Activated naive CD4-positive, alpha-beta T cell treated with anti-CD3 and anti-CD28 coated beads, Interleukin-2, amount 10 ng/mL, durations not matched to agents 7 days and 5 days (primary cell): ENCODE measurements around the gene CYREN.
A peak's percentile ranks its signal among the peaks of the same experiment; 100 is the strongest.

Source experiments
- CTCF ChIA-PET: fragments of 350-600 bp; sonication (Branson Sonifier 250); formaldehyde crosslinking; loops from one replicate; lab custom pipeline; 2021; ENCODE audit warnings: antibody characterized with exemption; lab: Charles Lee
- DNase-seq: peaks from one replicate; pipeline ENCODE4 v3.0.0-alpha.2; 2020
- H3K27ac Mint-ChIP-seq: one replicate; pipeline ENCODE4 v1.8.0; 2021; ENCODE audit warnings: mild to moderate bottlenecking, moderate library complexity, mixed read lengths
- H3K27me3 Mint-ChIP-seq: one replicate; pipeline ENCODE4 v1.8.0; 2021; ENCODE audit warnings: mild to moderate bottlenecking, mixed read lengths
- H3K36me3 Mint-ChIP-seq: one replicate; pipeline ENCODE4 v1.8.0; 2021; ENCODE audit warnings: mixed read lengths
- H3K4me1 Mint-ChIP-seq: one replicate; pipeline ENCODE4 v1.8.0; 2021; ENCODE audit warnings: mixed read lengths
- H3K4me3 Mint-ChIP-seq: one replicate; pipeline ENCODE4 v1.8.0; 2021; ENCODE audit warnings: mild to moderate bottlenecking, moderate library complexity, mixed read lengths
- H3K9me3 Mint-ChIP-seq: one replicate; pipeline ENCODE4 v1.8.0; 2021; ENCODE audit warnings: mixed read lengths

The CYREN gene

DNA sequence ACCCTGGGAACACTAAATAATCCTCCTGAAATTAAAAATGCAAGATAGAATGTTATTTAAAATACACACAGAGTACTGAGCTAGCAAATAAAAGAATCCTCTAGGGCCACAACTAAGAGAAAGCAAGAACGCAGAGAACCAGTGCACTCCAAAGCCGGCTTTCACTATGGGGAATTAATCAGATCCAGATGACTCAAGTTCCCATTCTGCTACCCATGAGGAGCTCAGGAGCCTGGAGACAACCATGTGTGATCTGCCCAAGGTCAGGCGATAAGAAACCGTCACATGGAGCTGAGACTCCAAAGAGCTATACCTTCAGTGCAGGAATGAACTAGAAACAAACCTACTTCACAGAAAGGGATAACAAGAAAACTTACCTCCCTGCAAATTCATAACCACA is 19.5 kb upstream of the CYREN start:
- Mint-ChIP-seq H3K4me3 (no peak overlapping the region), H3K4me1 (no peaks in the 10 kb centered on the region), H3K27ac (no peak overlapping the region), H3K27me3 (no peaks in the 10 kb centered on the region), H3K9me3 (no peaks in the 10 kb centered on the region), H3K36me3 (peaks cover 46% of the 10 kb centered on the region)
- peak; percentile 10 for DNase-seq
- CTCF ChIA-PET, result no interaction called here

DNA sequence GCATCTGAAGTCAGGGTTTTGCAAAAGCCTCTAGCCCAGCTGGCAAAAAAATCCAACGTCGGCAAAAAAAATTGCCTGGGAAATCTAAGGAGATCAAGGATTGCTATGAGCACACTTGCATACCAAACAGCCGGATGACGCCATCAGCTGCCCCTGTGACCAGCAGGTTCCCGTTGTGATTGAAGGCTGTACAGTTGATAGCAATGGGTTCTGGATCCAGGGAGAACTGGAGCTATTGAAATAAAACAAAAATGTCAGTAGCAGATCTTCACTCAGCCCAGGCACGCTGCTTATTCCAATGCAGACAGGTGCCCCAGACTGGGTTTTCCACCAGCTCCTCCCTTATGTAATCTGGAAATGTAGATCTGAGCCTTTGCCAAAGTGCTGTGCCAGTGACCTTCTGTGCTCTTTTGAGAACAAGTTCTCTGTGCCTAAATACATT is 18.7 kb upstream of the CYREN start:
- no peaks in the 10 kb centered on the region for H3K4me1 Mint-ChIP-seq
- H3K27me3 Mint-ChIP-seq, result no peaks in the 10 kb centered on the region
- H3K36me3 Mint-ChIP-seq, result peaks cover 49% of the 10 kb centered on the region
- CTCF ChIA-PET, result interaction anchor here (0.9 kb wide), 1 partner anchor 9 kb away, joined by 3 read pairs; no protein-coding TSS in a partner anchor
- no peak overlapping the region for H3K4me3 Mint-ChIP-seq
- peak; percentile 11 for DNase-seq
- no peaks in the 10 kb centered on the region for H3K9me3 Mint-ChIP-seq
- H3K27ac Mint-ChIP-seq, result no peak overlapping the region

DNA sequence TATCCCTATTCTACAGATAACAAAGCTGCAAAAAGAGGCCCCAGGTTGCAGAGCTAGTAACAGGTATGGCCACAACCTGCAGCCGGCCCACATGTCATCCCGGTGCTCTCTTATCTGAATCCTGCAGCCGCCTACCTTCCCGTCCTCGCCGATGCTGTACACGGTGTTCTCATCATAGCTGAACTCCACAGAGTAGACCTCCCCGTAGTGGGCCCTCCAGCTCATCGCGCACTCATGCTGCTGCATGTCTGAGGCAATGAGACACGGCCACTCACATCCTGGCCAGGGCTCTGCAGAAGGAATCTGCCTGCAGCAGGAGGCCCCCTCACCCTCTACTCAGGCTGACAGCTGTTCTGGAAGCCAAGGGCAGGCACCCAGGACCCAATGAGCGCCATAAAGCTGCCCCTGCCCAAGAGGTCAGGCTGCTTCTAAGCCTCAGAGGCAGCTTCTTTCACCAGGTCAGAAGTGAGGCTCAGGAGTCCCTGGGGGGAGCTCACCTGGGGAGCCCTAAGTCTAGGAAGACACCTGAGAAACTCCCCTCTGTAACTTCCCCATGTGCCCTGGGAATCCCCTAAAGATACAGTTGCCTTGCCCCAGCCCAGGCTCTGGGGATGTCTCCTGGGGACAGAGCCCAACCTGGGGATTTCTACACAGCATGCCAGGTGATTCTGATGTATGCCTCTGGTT is 17.9 kb upstream of the CYREN start:
- DNase-seq, result peak; percentile 14
- peaks cover 48% of the 10 kb centered on the region for H3K36me3 Mint-ChIP-seq
- CTCF ChIA-PET, result interaction anchor here (0.9 kb wide), 1 partner anchor 10 kb away, joined by 3 read pairs; no protein-coding TSS in a partner anchor

DNA sequence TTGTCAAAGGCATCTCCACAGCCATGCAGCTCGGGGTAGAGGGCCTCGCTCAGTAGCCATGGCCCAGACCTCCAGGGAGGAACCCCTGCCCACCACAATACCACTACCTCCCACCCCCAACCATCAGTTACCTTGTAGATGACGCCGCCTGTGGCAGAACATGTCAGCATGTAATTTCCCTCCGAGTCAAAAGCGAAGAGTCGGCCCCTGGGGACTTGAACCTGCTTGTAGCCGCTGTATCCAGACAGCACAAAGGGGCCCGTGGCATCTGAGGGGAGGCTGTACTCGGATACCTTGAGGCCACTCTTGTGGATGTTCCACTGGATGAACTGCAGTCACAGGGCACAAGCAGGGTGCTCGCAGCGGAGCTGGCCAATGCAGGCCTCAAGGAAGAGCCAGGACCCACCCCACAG is 16.3 kb upstream of the CYREN start:
- no peak overlapping the region for H3K4me3 Mint-ChIP-seq
- H3K27ac Mint-ChIP-seq, result no peak overlapping the region
- H3K27me3 Mint-ChIP-seq, result no peaks in the 10 kb centered on the region
- CTCF ChIA-PET, result no interaction called here
- peaks cover 15% of the 10 kb centered on the region for H3K9me3 Mint-ChIP-seq
- peaks cover 57% of the 10 kb centered on the region for H3K36me3 Mint-ChIP-seq
- no peaks in the 10 kb centered on the region for H3K4me1 Mint-ChIP-seq
- DNase-seq, result peak; percentile 9

More for the DNA sequence above, 17.9 kb upstream of the CYREN start:
- no peak overlapping the region for H3K4me3 Mint-ChIP-seq
- H3K27ac Mint-ChIP-seq, result no peak overlapping the region
- H3K4me1 Mint-ChIP-seq, result no peaks in the 10 kb centered on the region
- no peaks in the 10 kb centered on the region for H3K27me3 Mint-ChIP-seq
- peaks cover 2% of the 10 kb centered on the region for H3K9me3 Mint-ChIP-seq

DNA sequence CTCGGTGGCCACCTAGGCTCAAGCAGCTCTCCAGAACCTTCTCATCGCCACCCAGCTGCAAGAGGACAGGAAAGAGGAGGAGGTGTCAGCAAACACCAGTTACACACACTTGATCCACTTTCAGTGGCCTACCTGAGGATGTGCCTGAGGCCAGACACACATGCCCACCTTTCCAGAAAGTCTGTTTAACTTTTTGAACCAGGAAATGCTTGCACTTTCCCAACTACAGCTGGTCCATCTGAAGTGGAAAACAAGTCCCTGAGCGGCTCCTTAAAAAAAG is 15.7 kb upstream of the CYREN start:
- Mint-ChIP-seq H3K27me3 (no peaks in the 10 kb centered on the region), H3K27ac (no peak overlapping the region), H3K4me3 (no peak overlapping the region), H3K9me3 (peaks cover 21% of the 10 kb centered on the region), H3K36me3 (peaks cover 59% of the 10 kb centered on the region), H3K4me1 (no peaks in the 10 kb centered on the region)
- peak; percentile 7 for DNase-seq
- CTCF ChIA-PET, result no interaction called here

DNA sequence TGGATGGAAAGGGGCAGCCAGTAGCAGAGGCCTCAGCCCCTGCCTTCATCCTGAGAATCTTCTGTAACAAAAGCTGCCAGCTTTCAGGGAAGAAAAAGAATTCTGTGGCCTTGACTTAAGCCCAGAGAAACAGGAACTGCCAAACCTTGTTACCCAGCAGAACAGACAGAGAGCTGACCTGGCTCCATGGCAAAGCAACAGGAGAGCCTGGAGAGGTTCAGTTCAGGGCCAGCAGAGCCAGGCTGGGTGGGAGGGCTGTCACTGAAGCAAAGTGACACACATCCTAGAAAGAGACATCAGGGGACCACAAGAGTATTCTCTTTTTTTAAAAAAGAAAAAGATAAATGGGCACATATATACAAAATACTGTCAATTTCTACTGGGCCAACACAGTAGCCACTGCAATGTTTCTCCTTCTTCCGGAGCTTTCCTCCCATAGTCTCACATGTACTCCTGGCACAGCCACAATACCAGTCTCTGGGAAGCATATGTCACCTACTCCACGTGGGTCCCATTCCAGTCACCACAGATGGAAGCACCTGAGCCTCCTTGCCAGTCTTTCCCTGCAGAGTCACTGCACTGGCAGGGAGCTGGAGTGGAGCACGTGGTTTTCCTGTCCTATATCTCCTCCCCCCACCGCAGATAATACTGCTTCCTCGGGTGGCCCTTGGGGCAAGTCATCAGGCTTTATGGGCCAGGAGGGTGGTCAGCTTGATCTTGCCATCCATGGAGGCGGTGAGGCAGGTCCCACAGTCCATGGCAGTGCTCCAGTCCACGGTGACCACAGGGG is 15.2 kb upstream of the CYREN start:
- no peaks in the 10 kb centered on the region for H3K4me1 Mint-ChIP-seq
- H3K36me3 Mint-ChIP-seq, result peaks cover 59% of the 10 kb centered on the region
- no peak overlapping the region for H3K4me3 Mint-ChIP-seq
- H3K9me3 Mint-ChIP-seq, result peaks cover 25% of the 10 kb centered on the region
- peak; percentile 10 for DNase-seq
- CTCF ChIA-PET, result no interaction called here
- no peaks in the 10 kb centered on the region for H3K27me3 Mint-ChIP-seq
- no peak overlapping the region for H3K27ac Mint-ChIP-seq

DNA sequence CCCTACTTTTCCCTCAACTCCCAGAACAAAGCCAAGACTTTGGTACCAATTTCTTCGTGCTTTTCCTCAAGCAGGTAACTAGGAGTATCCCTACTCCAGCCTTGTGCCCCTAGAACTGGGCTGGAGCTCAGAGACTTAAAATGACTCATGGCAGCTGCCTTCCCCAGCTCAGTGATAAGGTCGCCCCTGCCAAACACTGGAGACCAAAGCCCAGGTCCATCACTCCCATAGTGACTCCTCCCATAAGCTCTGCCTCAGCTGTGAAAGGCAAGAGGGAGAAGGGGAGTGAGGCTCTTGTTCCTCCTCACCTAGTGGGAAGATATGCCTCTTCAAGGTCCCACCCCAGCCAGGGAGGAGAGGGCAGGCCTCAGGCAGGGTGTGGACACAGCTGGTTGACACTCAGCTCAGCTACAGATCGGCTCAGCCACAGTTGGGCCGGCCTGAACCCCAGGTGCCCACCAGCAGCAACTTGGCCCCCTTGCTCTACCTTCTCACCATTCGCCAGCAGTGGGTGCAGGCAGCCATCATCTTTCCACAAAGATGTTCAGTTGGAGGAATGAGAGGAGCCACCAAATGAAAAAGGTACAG is 13.8 kb upstream of the CYREN start:
- CTCF ChIA-PET, result no interaction called here
- Mint-ChIP-seq H3K4me1 (no peaks in the 10 kb centered on the region), H3K27me3 (no peaks in the 10 kb centered on the region), H3K4me3 (no peak overlapping the region), H3K27ac (no peak overlapping the region), H3K9me3 (peaks cover 39% of the 10 kb centered on the region), H3K36me3 (peaks cover 63% of the 10 kb centered on the region)
- no peak for DNase-seq

DNA sequence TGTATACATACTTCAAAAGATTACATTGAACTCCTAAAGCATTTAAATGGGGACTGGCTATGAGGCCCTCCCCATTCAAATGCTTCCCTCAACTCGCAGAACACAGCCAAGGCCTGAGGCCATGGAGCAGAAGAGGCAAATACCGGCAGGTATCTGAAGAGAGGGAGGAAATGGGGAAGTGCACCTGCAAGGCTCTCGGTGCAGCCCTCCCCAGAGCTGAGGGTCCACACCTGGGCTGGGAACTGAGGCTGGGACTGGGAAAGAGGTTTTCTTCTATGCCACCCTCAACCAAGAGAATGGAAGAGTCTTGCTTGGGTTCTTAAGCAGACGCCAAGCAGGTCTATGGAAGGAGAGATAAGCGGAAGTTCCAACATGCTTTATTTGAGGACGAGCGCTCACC is 13.0 kb upstream of the CYREN start:
- Mint-ChIP-seq H3K4me3 (no peak overlapping the region), H3K36me3 (peaks cover 62% of the 10 kb centered on the region), H3K27ac (no peak overlapping the region), H3K4me1 (no peaks in the 10 kb centered on the region), H3K27me3 (no peaks in the 10 kb centered on the region), H3K9me3 (peaks cover 45% of the 10 kb centered on the region)
- no peak for DNase-seq
- CTCF ChIA-PET, result no interaction called here

DNA sequence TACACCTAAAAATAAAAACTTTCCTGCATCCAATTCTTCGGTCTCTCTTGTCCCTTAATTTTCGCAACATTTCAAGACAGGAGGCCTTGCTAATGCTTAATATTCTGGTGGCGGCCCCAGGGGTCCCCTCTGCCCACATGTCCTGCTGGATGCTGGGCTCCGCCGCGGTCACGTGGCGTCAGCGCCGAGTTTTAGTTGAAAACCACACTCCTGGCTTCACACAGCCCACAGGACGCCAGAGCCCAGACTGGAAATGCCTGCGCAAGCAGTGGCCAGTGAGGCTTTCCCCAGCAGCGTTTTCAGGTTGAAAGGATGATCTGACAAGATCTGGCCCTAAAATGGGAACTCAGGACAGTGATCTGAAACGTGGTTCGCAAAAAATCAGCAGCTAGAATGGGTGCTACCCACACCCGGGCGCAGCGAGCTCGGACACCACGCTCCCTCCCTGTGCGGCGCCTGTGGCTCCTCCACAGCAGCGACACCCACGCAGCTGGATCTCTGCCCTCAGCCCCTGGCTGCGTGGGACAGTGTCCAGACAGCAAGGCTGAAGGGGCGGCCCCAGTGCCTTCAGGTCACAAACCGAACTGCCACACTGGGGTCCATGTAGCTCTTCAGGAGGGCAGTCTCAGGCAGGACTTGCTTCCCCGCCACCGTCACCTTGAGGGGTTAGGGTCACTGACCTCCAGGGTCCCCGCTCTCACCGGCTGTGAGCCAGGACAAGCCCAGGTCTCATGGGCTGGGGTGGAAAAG is 11.6 kb upstream of the CYREN start:
- H3K27ac Mint-ChIP-seq, result no peak overlapping the region
- peaks cover 52% of the 10 kb centered on the region for H3K36me3 Mint-ChIP-seq
- CTCF ChIA-PET, result no interaction called here

DNA sequence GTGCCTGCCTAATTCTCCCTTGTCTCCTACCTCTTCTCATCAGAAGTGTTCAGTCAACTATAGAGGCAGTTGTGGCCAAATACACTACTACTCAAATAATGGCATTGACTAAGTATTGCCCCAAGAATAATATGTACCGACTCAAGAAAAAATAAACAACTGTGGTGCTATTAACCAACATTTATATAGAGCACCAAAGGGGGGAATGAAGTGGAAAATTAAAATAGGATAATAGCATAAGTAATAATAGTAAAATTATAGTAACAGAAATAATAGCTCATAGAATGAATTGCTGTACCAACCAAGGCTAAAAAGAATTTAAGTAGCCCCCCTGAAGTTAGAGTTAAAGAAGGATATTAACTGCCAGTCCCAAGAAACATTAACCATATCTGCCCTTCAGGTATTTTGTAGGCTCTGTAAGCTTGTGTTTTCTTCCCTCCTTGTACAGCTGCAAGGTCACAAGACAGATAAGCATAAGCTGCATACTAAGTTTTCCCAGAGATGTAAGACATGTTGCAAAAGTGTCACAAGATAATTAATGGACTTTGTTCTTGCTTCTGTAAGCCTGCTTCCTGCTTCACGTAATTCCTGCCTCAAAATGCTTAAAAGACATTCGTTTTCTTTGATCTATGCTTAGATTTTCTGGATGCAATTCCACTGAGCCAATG is 10.9 kb upstream of the CYREN start:
- no peak overlapping the region for H3K27ac Mint-ChIP-seq
- CTCF ChIA-PET, result no interaction called here
- DNase-seq, result no peak
- H3K4me1 Mint-ChIP-seq, result no peaks in the 10 kb centered on the region
- peaks cover 45% of the 10 kb centered on the region for H3K9me3 Mint-ChIP-seq
- H3K4me3 Mint-ChIP-seq, result no peak overlapping the region
- peaks cover 50% of the 10 kb centered on the region for H3K36me3 Mint-ChIP-seq
- H3K27me3 Mint-ChIP-seq, result no peaks in the 10 kb centered on the region

More for the DNA sequence above, 11.6 kb upstream of the CYREN start:
- DNase-seq, result peak; percentile 10
- Mint-ChIP-seq H3K27me3 (no peaks in the 10 kb centered on the region), H3K9me3 (peaks cover 45% of the 10 kb centered on the region), H3K4me3 (no peak overlapping the region), H3K4me1 (no peaks in the 10 kb centered on the region)

DNA sequence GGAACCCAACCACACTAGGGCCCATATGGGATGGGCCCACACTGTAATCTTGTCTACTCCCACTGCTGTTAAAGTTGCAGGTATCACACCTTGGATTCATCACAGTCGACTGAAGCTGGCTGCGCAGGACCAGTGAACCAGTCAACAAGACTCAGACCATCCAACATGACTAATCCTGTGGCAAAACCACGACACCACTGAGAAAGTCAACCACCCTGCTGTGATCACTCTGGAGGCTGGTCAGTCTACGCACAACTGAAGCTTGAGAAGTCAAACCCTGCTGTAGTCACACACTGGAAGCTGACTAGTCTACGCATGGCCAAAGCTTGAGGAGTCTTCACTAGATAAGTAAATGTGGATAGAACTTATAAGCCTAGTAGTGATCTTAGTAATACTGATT is 9.6 kb upstream of the CYREN start:
- no peak overlapping the region for H3K27ac Mint-ChIP-seq
- peak; percentile 10 for DNase-seq
- peaks cover 46% of the 10 kb centered on the region for H3K36me3 Mint-ChIP-seq
- H3K27me3 Mint-ChIP-seq, result no peaks in the 10 kb centered on the region
- H3K9me3 Mint-ChIP-seq, result peaks cover 45% of the 10 kb centered on the region
- H3K4me1 Mint-ChIP-seq, result no peaks in the 10 kb centered on the region
- CTCF ChIA-PET, result interaction anchor here (1.4 kb wide), 1 partner anchor 9 kb away, joined by 4 read pairs; no protein-coding TSS in a partner anchor
- H3K4me3 Mint-ChIP-seq, result no peak overlapping the region

DNA sequence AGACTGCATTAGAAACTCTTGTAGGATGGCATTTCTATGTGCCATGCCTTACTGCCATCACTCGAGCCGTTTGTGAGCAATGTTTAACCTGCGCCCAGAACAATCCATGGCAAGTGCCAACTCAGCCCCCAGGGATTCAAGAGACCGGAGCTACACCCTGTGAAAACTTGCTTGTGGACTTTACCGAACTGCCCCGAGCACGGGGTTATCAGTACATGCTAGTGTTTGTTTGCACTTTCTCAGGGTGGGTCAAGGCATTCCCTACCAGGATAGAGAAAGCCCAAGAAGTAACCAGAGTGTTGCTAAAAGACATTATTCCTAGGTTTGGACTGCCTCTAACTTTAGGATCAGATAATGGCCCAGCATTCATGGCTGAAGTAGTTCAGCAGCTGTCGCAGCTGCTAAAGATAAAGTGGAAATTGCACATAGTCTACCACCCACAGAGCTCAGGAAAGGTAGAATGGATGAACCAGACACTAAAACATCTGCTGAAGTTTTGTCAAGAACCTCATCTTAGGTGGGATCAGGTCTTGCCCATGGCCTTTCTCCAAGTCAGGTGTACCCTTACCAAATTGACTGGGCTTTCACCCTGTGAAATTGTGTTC is 8.9 kb upstream of the CYREN start:
- no peaks in the 10 kb centered on the region for H3K4me1 Mint-ChIP-seq
- peaks cover 45% of the 10 kb centered on the region for H3K9me3 Mint-ChIP-seq
- H3K27ac Mint-ChIP-seq, result no peak overlapping the region
- peaks cover 43% of the 10 kb centered on the region for H3K36me3 Mint-ChIP-seq
- no peaks in the 10 kb centered on the region for H3K27me3 Mint-ChIP-seq
- no peak overlapping the region for H3K4me3 Mint-ChIP-seq
- CTCF ChIA-PET, result interaction anchor here (0.7 to 1.4 kb wide), 2 partner anchors 8 to 241 kb away, joined by 3 to 4 read pairs; no protein-coding TSS in a partner anchor
- no peak for DNase-seq

DNA sequence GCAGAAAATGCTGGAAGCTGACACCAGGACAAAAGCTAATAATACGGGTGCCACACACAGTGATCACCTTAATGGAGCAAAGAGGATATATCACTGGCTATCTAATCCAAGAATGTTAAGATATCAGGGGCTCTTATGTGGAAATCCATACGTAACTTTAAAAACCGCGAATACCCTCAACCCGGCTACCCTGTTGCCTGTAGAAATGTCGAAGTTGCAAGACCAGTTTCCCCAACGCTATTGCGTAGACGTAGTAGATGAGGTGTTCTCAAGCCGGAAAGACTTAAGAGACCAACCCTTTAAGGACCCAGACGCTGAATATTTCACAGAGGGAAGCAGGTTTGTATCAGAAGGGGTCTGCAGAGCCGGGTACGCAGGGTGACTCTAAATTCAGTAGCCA is 7.9 kb upstream of the CYREN start:
- Mint-ChIP-seq H3K36me3 (peaks cover 34% of the 10 kb centered on the region), H3K9me3 (peaks cover 42% of the 10 kb centered on the region), H3K4me3 (no peak overlapping the region), H3K4me1 (no peaks in the 10 kb centered on the region), H3K27me3 (no peaks in the 10 kb centered on the region), H3K27ac (no peak overlapping the region)
- CTCF ChIA-PET, result no interaction called here
- DNase-seq, result no peak
